Activated CD4-positive, alpha-beta T cell treated with anti-CD3 and anti-CD28 coated beads for 36 hours (primary cell): ENCODE data around the gene WDR41. TPM values are rescaled to one million over a fixed set of nuclear protein-coding genes. Genes with fewer than 3 reads are reported as not detected.
A peak's percentile ranks its signal among the peaks of the same experiment; 100 is the strongest.

Experiments used
- ATAC-seq: fragments of 200-7000 bp; cut with Tn5 transposase; one replicate; pipeline ENCODE4 v1.10.0; 2021; ENCODE audit warnings: mild to moderate bottlenecking, moderate library complexity
- CTCF ChIA-PET: fragments of 350-600 bp; sonication (Branson Sonifier 250); formaldehyde crosslinking; loops from one replicate; lab custom pipeline; 2021; ENCODE audit warnings: antibody characterized with exemption; lab: Charles Lee
- POLR2A ChIA-PET: fragments of 350-600 bp; sonication (Branson Sonifier 250); formaldehyde crosslinking; loops from one replicate; lab custom pipeline; 2021; ENCODE audit warnings: antibody characterized with exemption, inconsistent platforms; lab: Charles Lee
- DNase-seq: peaks from one replicate; pipeline ENCODE4 v3.0.0-alpha.2; 2020
- H3K27ac Mint-ChIP-seq: one replicate; pipeline ENCODE4 v1.8.0; 2021; ENCODE audit warnings: mixed read lengths
- H3K27me3 Mint-ChIP-seq: one replicate; pipeline ENCODE4 v1.8.0; 2021; ENCODE audit warnings: mixed read lengths
- H3K36me3 Mint-ChIP-seq: one replicate; pipeline ENCODE4 v1.8.0; 2021; ENCODE audit warnings: low read depth, mixed read lengths
- H3K4me1 Mint-ChIP-seq: one replicate; pipeline ENCODE4 v1.8.0; 2021; ENCODE audit warnings: mixed read lengths
- H3K4me3 Mint-ChIP-seq: one replicate; pipeline ENCODE4 v1.8.0; 2021; ENCODE audit warnings: mild to moderate bottlenecking, moderate library complexity, mixed read lengths
- H3K9me3 Mint-ChIP-seq: one replicate; pipeline ENCODE4 v1.8.0; 2021; ENCODE audit warnings: low read depth, mixed read lengths
- intact Hi-C, 2 experiments: fragments of 100-400 bp; cut with DNase I in 1 of 2; cut with micrococcal nuclease in 1 of 2; formaldehyde crosslinking; loops; one replicate each; pipeline versions ENCODE4 v1.14.2 to v1.15.1; 2022 to 2024; cut with DNase I, micrococcal nuclease
- total RNA-seq, 2 experiments: library from RNA; stranded (reverse); gene quantifications; one replicate each; pipeline ENCODE4 v1.2.3, GENCODE V29; 2021

Gene WDR41
- total RNA-seq, 2 experiments from 2014 or later, result 24.2 to 25.4 TPM

DNA sequence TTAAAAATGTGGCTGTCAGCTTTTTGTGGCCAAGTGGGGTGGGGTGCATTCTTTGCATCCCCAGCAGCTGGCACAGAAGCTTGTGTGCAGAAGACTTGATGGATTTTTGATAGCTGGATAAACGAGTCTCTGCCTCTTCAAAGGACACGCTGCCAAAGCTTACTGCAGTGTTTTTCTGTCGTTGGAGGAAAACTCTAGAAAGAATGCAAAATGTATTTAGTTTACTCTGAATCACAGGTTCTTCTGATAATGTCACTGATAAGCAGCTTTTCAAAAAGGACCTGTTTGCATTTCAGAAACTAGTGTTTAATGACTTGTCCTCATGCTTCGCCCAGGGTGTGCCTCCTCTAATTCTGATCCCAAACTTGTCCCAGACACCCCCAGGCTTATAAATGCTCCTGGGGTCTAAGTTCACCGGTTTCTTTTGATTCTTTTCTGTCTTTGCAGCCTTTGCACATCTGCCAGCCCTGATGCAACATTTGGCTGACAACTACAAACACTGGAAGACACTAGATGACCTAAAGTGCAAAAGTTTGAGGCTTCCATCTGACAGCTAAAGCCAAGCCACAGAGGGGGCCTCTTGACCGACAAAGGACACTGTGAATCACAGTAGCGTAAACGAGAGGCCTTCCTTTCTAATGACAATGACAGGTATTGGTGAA is 66.0 kb downstream of the WDR41 start:
- Mint-ChIP-seq H3K27me3 (peaks cover 2% of the 10 kb centered on the region), H3K4me1 (peaks cover 6% of the 10 kb centered on the region), H3K4me3 (no peak overlapping the region), H3K36me3 (peaks cover 2% of the 10 kb centered on the region), H3K9me3 (no peaks in the 10 kb centered on the region), H3K27ac (no peak overlapping the region)
- ATAC-seq, result no peak
- intact Hi-C loops, result no loop called here
- ChIA-PET CTCF (interaction anchor here (1.5 kb wide), 1 partner anchor 184 kb away, joined by 4 read pairs; no protein-coding TSS in a partner anchor), POLR2A (no interaction called here)
- no peak for DNase-seq

DNA sequence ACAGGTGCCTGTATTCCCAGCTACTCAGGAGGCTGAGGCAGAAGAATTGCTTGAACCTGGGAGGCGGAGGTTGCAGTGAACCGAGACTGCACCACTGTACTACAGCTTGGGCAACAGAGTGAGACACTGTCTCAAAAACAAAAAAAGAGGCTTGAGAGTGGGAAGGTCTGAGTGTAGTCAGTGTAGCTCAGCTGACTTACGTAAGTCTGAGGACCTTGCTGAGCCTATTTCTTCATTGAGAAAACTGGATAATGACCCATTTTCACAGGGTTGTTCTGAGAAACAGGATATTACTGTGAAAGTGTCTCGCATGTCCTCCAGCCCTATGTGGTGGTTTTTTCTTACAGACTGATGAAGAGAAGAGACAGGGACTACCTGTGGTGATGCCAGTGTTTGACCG is 66.7 kb downstream of the WDR41 start:
- peaks cover 4% of the 10 kb centered on the region for H3K27me3 Mint-ChIP-seq
- H3K4me3 Mint-ChIP-seq, result no peak overlapping the region
- H3K4me1 Mint-ChIP-seq, result peaks cover 4% of the 10 kb centered on the region
- CTCF ChIA-PET, result interaction anchor here (1.5 kb wide), 1 partner anchor 184 kb away, joined by 4 read pairs; no protein-coding TSS in a partner anchor
- no peak overlapping the region for H3K27ac Mint-ChIP-seq
- intact Hi-C loops, result no loop called here
- DNase-seq, result no peak
- no peak for ATAC-seq
- peaks cover 2% of the 10 kb centered on the region for H3K36me3 Mint-ChIP-seq
- POLR2A ChIA-PET, result interaction anchor here (0.6 kb wide), 1 partner anchor 121 kb away, joined by 3 read pairs; no protein-coding TSS in a partner anchor
- H3K9me3 Mint-ChIP-seq, result no peaks in the 10 kb centered on the region

DNA sequence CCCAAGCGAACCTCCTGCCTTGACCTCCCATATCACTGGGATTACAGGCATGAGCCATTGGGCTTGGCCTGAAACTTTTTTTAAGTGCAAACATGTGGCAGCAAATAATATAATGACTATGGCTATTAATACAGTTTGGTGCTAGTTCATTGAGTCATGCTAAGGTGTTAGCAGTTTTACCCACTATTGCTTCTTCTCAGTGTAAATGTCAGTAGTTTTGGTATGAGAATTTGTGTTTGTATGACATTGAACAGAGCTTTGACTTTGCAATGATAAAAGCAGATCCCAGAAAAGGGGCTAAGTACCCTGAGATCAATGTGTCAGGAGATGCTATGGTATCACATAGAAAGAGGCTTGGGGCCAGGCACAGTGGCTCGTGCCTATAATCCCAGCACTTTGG is 67.2 kb downstream of the WDR41 start:
- Mint-ChIP-seq H3K4me3 (no peak overlapping the region), H3K36me3 (peaks cover 2% of the 10 kb centered on the region), H3K4me1 (peaks cover 4% of the 10 kb centered on the region), H3K27me3 (peaks cover 4% of the 10 kb centered on the region), H3K9me3 (no peaks in the 10 kb centered on the region), H3K27ac (no peak overlapping the region)
- CTCF ChIA-PET, result no interaction called here
- intact Hi-C loops, result no loop called here
- POLR2A ChIA-PET, result interaction anchor here (0.6 kb wide), 1 partner anchor 121 kb away, joined by 3 read pairs; no protein-coding TSS in a partner anchor
- no peak for DNase-seq
- ATAC-seq, result peak; percentile 36

DNA sequence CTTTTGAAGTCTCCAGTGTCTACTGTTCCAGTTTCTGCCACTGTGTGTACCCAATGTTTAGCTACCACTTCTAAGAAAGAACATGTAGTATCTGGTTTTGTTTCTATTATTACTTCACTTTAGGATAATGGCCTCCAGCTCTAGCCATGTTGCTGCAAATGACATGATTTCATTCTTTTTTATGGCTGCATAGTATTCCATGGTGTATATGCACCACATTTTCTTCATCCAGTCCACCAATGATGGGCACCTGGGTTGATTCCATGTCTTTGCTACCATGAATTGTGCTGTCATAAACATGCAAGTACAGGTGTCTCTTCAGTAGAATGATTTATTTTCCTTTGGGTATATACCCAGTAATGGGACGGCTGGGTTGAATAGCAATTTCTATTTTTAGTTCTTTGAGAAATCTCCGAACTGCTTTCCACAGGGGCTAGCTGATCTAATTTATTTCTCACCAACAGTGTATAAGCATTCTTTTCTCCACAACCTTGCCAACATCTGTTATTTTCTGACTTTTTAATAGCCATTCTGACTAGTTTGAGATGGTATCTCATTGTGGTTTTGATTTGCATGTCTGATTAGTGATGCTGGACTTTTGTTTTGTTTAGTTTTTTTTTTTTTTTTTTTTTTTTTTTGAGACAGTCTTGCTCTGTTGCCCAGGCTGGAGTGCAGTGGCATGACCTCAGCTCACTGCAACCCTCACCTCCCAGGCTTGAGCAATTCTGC is 68.9 kb downstream of the WDR41 start:
- H3K27me3 Mint-ChIP-seq, result peaks cover 7% of the 10 kb centered on the region
- ATAC-seq, result no peak
- DNase-seq, result no peak
- H3K9me3 Mint-ChIP-seq, result no peaks in the 10 kb centered on the region
- H3K36me3 Mint-ChIP-seq, result peaks cover 2% of the 10 kb centered on the region
- POLR2A ChIA-PET, result no interaction called here
- CTCF ChIA-PET, result interaction anchor here (0.8 kb wide), 1 partner anchor 13 kb away, joined by 3 read pairs; no protein-coding TSS in a partner anchor
- intact Hi-C loops, result no loop called here
- no peak overlapping the region for H3K4me3 Mint-ChIP-seq
- peaks cover 4% of the 10 kb centered on the region for H3K4me1 Mint-ChIP-seq
- H3K27ac Mint-ChIP-seq, result no peak overlapping the region

DNA sequence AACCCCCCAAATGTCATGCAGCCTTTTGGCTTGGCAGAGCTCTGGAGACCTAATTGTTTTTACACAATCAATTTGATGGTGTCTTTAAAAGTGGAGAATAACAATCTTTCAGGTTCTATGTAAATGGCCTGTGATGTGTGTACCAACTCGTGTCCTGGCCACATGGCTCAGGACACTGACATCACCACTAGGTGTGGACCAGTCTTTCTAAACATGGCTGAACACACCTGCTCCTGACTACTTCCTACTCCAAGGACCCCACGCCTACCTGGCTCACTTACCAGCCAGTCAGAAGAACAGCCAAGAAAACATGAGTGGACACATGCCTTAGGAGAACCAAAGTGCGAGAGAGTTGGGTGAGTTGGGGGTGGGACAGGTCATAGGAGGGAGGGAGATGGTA is 71.2 kb downstream of the WDR41 start:
- ATAC-seq (no peak), DNase-seq (no peak)
- H3K36me3 Mint-ChIP-seq, result no peaks in the 10 kb centered on the region
- intact Hi-C loops, result no loop called here
- no peak overlapping the region for H3K27ac Mint-ChIP-seq
- H3K27me3 Mint-ChIP-seq, result peaks cover 11% of the 10 kb centered on the region
- H3K9me3 Mint-ChIP-seq, result no peaks in the 10 kb centered on the region
- POLR2A ChIA-PET, result no interaction called here
- H3K4me3 Mint-ChIP-seq, result no peak overlapping the region
- CTCF ChIA-PET, result interaction anchor here (1.4 kb wide), 1 partner anchor 10 kb away, joined by 4 read pairs; no protein-coding TSS in a partner anchor
- H3K4me1 Mint-ChIP-seq, result peaks cover 4% of the 10 kb centered on the region

DNA sequence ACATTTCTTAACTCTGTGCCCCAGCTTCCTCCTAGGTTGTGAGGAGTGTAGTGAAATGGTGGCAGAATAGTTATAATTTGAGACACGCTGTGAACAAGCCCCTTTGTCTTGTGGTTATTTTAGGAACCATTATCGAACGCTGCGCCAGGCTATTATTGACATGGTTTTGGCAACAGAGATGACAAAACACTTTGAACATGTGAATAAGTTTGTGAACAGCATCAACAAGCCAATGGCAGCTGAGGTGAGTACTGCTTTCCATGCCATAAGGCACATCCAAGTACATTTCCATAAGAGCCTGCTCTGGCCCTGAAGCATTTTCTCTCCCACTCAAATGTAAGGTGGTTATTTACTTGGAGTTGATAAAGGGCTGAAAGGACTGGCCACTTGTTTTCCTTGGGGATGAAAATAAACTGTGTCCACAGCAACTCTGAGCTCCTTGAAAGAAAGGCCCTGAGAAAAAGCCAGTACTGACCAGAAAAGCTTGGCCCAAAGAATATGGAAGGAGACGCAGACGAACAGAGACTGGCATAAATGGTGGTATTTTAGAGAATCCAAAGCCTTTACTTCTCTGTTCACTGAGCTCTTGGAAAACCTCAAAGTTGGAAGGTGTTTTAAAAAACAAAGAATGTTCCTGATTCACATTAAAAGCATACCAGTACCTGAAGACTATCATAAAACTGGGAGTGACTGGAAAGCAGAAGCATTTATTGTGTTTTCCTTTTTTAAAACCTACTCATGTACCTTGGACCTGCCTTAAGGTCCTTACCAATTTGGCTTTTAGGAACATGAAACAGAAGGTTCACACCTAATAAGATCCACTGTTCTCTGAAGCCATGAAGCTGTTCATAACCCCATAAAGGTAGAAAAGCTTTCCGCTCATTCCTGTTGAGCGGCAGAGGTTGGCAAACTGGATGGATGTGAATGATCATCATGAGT is 72.2 kb downstream of the WDR41 start:
- peaks cover under 1% of the 10 kb centered on the region for H3K4me1 Mint-ChIP-seq
- no peak overlapping the region for H3K4me3 Mint-ChIP-seq
- intact Hi-C loops, result no loop called here
- ChIA-PET POLR2A (no interaction called here), CTCF (interaction anchor here (0.9 to 1.4 kb wide), 2 partner anchors 9 to 276 kb away, joined by 3 to 4 read pairs; no protein-coding TSS in a partner anchor)
- ATAC-seq (no peak), DNase-seq (no peak)
- no peaks in the 10 kb centered on the region for H3K36me3 Mint-ChIP-seq
- peaks cover 11% of the 10 kb centered on the region for H3K27me3 Mint-ChIP-seq
- H3K27ac Mint-ChIP-seq, result no peak overlapping the region
- no peaks in the 10 kb centered on the region for H3K9me3 Mint-ChIP-seq

DNA sequence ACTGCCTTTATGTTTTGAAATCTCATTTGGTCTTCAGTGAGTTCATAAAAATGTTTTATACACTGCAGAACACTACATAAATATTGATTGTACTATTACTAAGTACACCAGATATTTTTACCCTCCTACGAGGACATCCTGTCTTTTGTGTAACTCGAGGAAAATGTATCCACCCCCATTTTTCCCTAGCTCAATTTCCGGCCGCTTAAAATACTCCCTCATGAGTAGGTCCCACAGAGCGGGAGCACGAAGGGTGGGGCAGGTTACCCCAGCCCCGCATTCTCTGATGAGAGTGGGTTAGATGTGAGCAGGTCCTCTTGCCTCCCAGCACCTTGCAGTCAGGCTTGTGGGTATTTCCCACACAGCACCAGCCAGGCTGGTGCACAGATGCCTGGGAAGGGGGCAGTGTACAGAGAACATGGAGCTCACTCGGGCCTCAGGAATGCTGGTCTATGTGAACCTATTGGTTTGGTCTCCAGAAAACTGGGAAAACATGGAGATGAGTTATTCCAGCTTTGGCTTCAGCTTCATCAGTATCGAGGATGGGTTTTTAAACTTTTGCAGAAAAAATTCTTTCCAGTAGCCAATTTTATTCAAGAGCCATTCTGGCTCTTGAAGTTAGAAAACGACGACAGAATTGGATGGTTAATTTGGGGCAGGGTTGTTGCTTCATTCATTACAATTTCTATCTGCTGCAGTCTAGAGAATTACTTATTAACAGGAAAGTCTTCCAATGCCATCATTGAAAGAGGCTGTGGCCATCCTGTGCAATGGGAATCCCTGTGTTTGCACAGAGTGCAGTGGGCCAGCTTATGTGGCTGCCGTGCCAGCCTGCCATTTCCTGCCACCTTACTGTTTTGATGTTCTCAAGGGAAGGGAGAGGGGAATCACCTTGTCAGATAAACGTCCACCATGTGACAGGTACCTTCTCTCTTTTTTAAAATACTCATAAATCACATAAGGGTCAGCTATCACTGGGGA is 73.2 kb downstream of the WDR41 start:
- CTCF ChIA-PET, result interaction anchor here (0.9 kb wide), 1 partner anchor 275 kb away, joined by 3 read pairs; no protein-coding TSS in a partner anchor
- DNase-seq (no peak), ATAC-seq (no peak)
- no peaks in the 10 kb centered on the region for H3K36me3 Mint-ChIP-seq
- no peak overlapping the region for H3K4me3 Mint-ChIP-seq
- intact Hi-C loops, result no loop called here
- no peaks in the 10 kb centered on the region for H3K9me3 Mint-ChIP-seq
- no peak overlapping the region for H3K27ac Mint-ChIP-seq
- H3K27me3 Mint-ChIP-seq, result peaks cover 13% of the 10 kb centered on the region
- POLR2A ChIA-PET, result interaction anchor here (0.6 kb wide), 1 partner anchor 544 kb away, joined by 3 read pairs; no protein-coding TSS in a partner anchor
- H3K4me1 Mint-ChIP-seq, result no peaks in the 10 kb centered on the region

DNA sequence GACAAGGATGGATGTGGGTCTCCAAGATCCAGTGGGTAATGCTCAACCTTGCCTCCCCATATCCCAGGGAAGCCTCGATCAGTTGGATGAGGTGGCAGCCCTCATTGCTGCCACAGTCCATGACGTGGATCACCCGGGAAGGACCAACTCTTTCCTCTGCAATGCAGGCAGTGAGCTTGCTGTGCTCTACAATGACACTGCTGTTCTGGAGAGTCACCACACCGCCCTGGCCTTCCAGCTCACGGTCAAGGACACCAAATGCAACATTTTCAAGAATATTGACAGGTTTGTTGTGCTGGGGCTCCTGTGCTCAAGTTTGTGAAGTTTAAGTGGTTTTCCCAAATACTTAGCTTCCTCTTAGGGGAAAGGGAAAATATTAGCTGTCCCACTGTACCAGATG is 74.0 kb downstream of the WDR41 start:
- Mint-ChIP-seq H3K36me3 (no peaks in the 10 kb centered on the region), H3K27ac (no peak overlapping the region), H3K4me1 (no peaks in the 10 kb centered on the region), H3K27me3 (peaks cover 13% of the 10 kb centered on the region), H3K9me3 (no peaks in the 10 kb centered on the region), H3K4me3 (no peak overlapping the region)
- ATAC-seq (no peak), DNase-seq (no peak)
- CTCF ChIA-PET, result no interaction called here
- POLR2A ChIA-PET, result no interaction called here
- intact Hi-C loops, result no loop called here

DNA sequence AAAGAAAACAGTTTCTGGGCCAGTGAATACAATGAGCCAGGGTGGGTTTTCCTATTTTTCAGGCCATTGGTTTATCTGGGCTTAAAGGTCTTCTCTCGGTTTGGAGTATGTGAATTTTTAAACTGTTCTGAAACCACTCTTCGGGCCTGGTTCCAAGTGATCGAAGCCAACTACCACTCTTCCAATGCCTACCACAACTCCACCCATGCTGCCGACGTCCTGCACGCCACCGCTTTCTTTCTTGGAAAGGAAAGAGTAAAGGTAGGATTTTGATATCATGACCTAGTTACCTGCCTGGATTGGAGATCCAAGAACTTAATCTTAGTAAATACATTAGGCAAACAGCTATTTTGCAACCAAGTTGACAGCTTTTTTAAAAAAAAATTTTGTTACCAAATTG is 79.1 kb downstream of the WDR41 start:
- intact Hi-C loops, result no loop called here
- DNase-seq (no peak), ATAC-seq (no peak)
- POLR2A ChIA-PET, result no interaction called here
- H3K4me1 Mint-ChIP-seq, result no peaks in the 10 kb centered on the region
- peaks cover 7% of the 10 kb centered on the region for H3K27me3 Mint-ChIP-seq
- CTCF ChIA-PET, result no interaction called here
- no peaks in the 10 kb centered on the region for H3K36me3 Mint-ChIP-seq
- H3K27ac Mint-ChIP-seq, result no peak overlapping the region
- no peak overlapping the region for H3K4me3 Mint-ChIP-seq
- no peaks in the 10 kb centered on the region for H3K9me3 Mint-ChIP-seq

DNA sequence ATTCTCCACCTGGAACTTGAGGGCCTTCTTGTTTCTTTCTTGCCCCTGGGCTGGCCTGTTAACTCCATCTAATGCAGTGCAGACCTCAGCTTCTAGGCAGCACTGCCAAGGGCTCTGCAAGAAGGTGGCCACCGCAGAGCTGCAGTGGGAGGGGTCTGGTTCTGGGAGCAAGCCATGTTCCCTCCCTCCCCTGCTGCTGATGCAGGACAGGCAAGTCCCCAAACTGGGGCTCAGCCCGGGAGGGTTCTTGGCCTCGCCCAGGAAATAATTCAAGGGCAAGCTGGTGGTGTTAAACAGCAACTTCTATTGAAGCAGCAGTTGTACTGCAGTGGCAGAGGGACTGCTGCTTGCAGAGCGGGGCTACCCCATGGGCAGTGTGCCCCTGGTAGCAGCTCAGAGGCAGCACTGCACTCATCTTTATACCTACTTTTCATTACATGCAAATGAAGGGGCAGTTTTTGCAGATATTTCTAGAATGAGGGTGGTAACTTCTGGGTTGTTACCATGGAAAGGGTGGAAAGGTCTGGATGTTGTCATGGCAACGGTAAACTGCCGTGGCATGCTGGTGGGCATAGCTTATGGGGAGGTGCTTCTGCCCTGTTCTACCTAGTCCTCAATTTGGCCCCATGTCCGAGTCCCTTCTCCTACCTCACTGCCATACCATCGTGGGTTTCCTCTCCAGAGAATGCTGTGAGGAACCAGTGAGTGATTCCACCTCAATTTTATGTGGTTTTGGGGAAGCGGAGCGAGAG is 82.1 kb downstream of the WDR41 start:
- Mint-ChIP-seq H3K27me3 (peaks cover 8% of the 10 kb centered on the region), H3K36me3 (no peaks in the 10 kb centered on the region), H3K27ac (no peak overlapping the region), H3K9me3 (no peaks in the 10 kb centered on the region), H3K4me1 (no peaks in the 10 kb centered on the region), H3K4me3 (no peak overlapping the region)
- intact Hi-C loops, result no loop called here
- DNase-seq (no peak), ATAC-seq (no peak)
- ChIA-PET CTCF (interaction anchor here (1.1 to 1.2 kb wide), 2 partner anchors 10 to 13 kb away, joined by 3 to 4 read pairs; no protein-coding TSS in a partner anchor), POLR2A (no interaction called here)
